ENCODE data around the gene GOSR2. TPM values are rescaled to one million over a fixed set of nuclear protein-coding genes. Genes with fewer than 3 reads are reported as not detected.

GOSR2 gene
- total and polyA plus RNA-seq, 2 of the 13 experiments (the other 11 are each of a cell fraction or from before 2014, with no cell fraction given): 61.5 to 63.9 TPM

- TF ChIP-seq ZNF512 (CRISPR knock-in tag; IDR thresholded peaks at IDR 0.05): peak; percentile 91; the same call in 1 of the 2 replicates
- no peak for TF ChIP-seq ATF1 (CRISPR knock-in tag; IDR thresholded peaks at IDR 0.05)
- TF ChIP-seq ZNF3 (CRISPR knock-in tag; IDR thresholded peaks at IDR 0.05): 0 out of 2 replicates have a peak, but pooled peaks have one; percentile 14
- TF ChIP-seq ZNF557 (CRISPR knock-in tag; IDR thresholded peaks at IDR 0.05): no peak
- peak; percentile 31; the same call in 1 of the 2 replicates for TF ChIP-seq NR2F2 (IDR thresholded peaks at IDR 0.05; ENCODE audit: borderline replicate concordance, low read depth)
- no peak for TF ChIP-seq NR2F6 (IDR thresholded peaks at IDR 0.05)
- TF ChIP-seq NR2F6 (CRISPR knock-in tag; IDR thresholded peaks at IDR 0.05): peak; percentile 65; the same call in 1 of the 2 replicates
- no peak for TF ChIP-seq CBX2 (IDR thresholded peaks at IDR 0.05; ENCODE audit: low read depth, low read length)
- TF ChIP-seq CBX2 (CRISPR knock-in tag; IDR thresholded peaks at IDR 0.05; ENCODE audit: low read depth): 0 out of 2 replicates have a peak, but pooled peaks have one; percentile 18
- no peak for TF ChIP-seq ZNF263 (CRISPR knock-in tag; IDR thresholded peaks at IDR 0.05)
- no peak for TF ChIP-seq ATM (IDR thresholded peaks at IDR 0.05; ENCODE audit: borderline replicate concordance)
- TF ChIP-seq ZNF136 (CRISPR knock-in tag; IDR thresholded peaks at IDR 0.05; ENCODE audit: low read depth): peak; percentile 90
- TF ChIP-seq KMT2B (CRISPR knock-in tag; IDR thresholded peaks at IDR 0.05): peak; percentile 99
- no peak; the same call in 1 of the 2 replicates for TF ChIP-seq RARA (CRISPR knock-in tag; IDR thresholded peaks at IDR 0.05)
- TF ChIP-seq ZNF430 (CRISPR knock-in tag; IDR thresholded peaks at IDR 0.05): peak; percentile 93
- peak; percentile 87 for TF ChIP-seq HOXA3 (CRISPR knock-in tag; IDR thresholded peaks at IDR 0.05)
- TF ChIP-seq FOSL2 (CRISPR knock-in tag; IDR thresholded peaks at IDR 0.05): peak; percentile 43; the same call in 1 of the 2 replicates
- peak; percentile 99 for TF ChIP-seq ELF1 (CRISPR knock-in tag; IDR thresholded peaks at IDR 0.05)
- TF ChIP-seq PRDM15 (CRISPR knock-in tag; IDR thresholded peaks at IDR 0.05): no peak
- TF ChIP-seq ZNF547 (CRISPR knock-in tag; IDR thresholded peaks at IDR 0.05): peak; percentile 89; the same call in 1 of the 2 replicates
- TF ChIP-seq ZMAT5 (CRISPR knock-in tag; IDR thresholded peaks at IDR 0.05; ENCODE audit: borderline replicate concordance, low read depth): no peak
- TF ChIP-seq SPEN (CRISPR knock-in tag; IDR thresholded peaks at IDR 0.05; ENCODE audit: low read depth): peak; percentile 98
- peak; percentile 95 for TF ChIP-seq SALL1 (CRISPR knock-in tag; IDR thresholded peaks at IDR 0.05)
- TF ChIP-seq HES4 (CRISPR knock-in tag; IDR thresholded peaks at IDR 0.05; ENCODE audit: borderline replicate concordance): no peak; the same call in none of the 2 replicates
- TF ChIP-seq XRCC5 (optimal IDR thresholded peaks at IDR 0.05; ENCODE audit: low read length): peak; percentile 98
- 0 out of 2 replicates have a peak, but pooled peaks have one; percentile 68 for TF ChIP-seq E2F5 (CRISPR knock-in tag; conservative IDR thresholded peaks at IDR 0.05)
Measured at GRCh38 chr17:46922804-46923635, at the start of gene GOSR2 (continued).

Data from HepG2 (cell line).